Measurements from ENCODE around the gene SYDE1.

Gene SYDE1

GRCh38 chr19:15108845-15109767, 1.9 kb downstream of the SYDE1 start:
- DNase-seq (ENCODE audit: low read depth in 2 of 2): no peak

GRCh38 chr19:15109768-15110417, 2.7 kb downstream of the SYDE1 start:
- DNase-seq (ENCODE audit: low read depth in 2 of 2): no peak

- DNase-seq (ENCODE audit: low read depth in 2 of 2): no peak
Observed at GRCh38 chr19:15110418-15110815, 3.2 kb downstream of the SYDE1 start.

GRCh38 chr19:15111758-15112157, 4.6 kb downstream of the SYDE1 start:
- no peak for DNase-seq (ENCODE audit: low read depth in 2 of 2)

- DNase-seq (ENCODE audit: low read depth in 2 of 2): no peak
Observed at GRCh38 chr19:15112385-15112784, 5.2 kb downstream of the SYDE1 start.

GRCh38 chr19:15113245-15114152, 6.3 kb downstream of the SYDE1 start:
- no peak for DNase-seq (ENCODE audit: low read depth in 2 of 2)

GRCh38 chr19:15114153-15114540, 6.9 kb downstream of the SYDE1 start:
- DNase-seq (ENCODE audit: low read depth in 2 of 2): no peak

GRCh38 chr19:15115080-15115479, 7.9 kb downstream of the SYDE1 start:
- no peak for DNase-seq (ENCODE audit: low read depth in 2 of 2)

GRCh38 chr19:15115762-15116615, 8.8 kb downstream of the SYDE1 start:
- DNase-seq (ENCODE audit: low read depth in 2 of 2): no peak

GRCh38 chr19:15116856-15117255, 9.7 kb downstream of the SYDE1 start:
- no peak for DNase-seq (ENCODE audit: low read depth in 2 of 2)

- no peak for DNase-seq (ENCODE audit: low read depth in 2 of 2)
Observed at GRCh38 chr19:15118248-15118647, 11.0 kb downstream of the SYDE1 start.

- DNase-seq (ENCODE audit: low read depth in 2 of 2): no peak
Observed at GRCh38 chr19:15118789-15119494, 11.7 kb downstream of the SYDE1 start.

GRCh38 chr19:15120135-15121026, 13.2 kb downstream of the SYDE1 start:
- DNase-seq (ENCODE audit: low read depth in 2 of 2): no peak

- no peak for DNase-seq (ENCODE audit: low read depth in 2 of 2)
Observed at GRCh38 chr19:15122331-15123030, 15.3 kb downstream of the SYDE1 start.

- no peak for DNase-seq (ENCODE audit: low read depth in 2 of 2)
Observed at GRCh38 chr19:15123031-15123890, 16.1 kb downstream of the SYDE1 start.

- no peak for DNase-seq (ENCODE audit: low read depth in 2 of 2)
Observed at GRCh38 chr19:15123900-15124299, 16.7 kb downstream of the SYDE1 start.

- no peak for DNase-seq (ENCODE audit: low read depth in 2 of 2)
Observed at GRCh38 chr19:15124572-15125231, 17.5 kb downstream of the SYDE1 start.
